Mesendoderm (in vitro differentiated cells): ENCODE results near the gene P3H2.
A peak's percentile ranks its signal among the peaks of the same experiment; 100 is the strongest.

Experiments used
- DNase-seq: peaks from one replicate; pipeline ENCODE4 v3.0.0; 2013
- H2AK5ac ChIP-seq: 2 replicates; pipeline ENCODE4 v1.6.1; 2013; ENCODE audit warnings: low read length, inconsistent platforms
- H2BK120ac ChIP-seq: 2 replicates; pipeline ENCODE4 v1.6.1; 2013; ENCODE audit warnings: low read depth, mild to moderate bottlenecking, low read length, moderate library complexity, mixed read lengths
- H2BK15ac ChIP-seq: replicated peaks from 2 replicates; pipeline ENCODE4 v1.6.1; 2013; ENCODE audit warnings: low read depth, mild to moderate bottlenecking, moderate library complexity
- H2BK5ac ChIP-seq: 2 replicates; pipeline ENCODE4 v1.6.1; 2013; ENCODE audit warnings: low read length, inconsistent platforms
- H3K18ac ChIP-seq: 2 replicates; pipeline ENCODE4 v1.6.1; 2013; ENCODE audit warnings: mild to moderate bottlenecking, low read length, mixed read lengths
- H3K23ac ChIP-seq: one replicate; pipeline ENCODE4 v1.6.1; 2013; ENCODE audit warnings: low read length
- H3K27ac ChIP-seq: 2 replicates; pipeline ENCODE4 v1.5.1; 2013; ENCODE audit warnings: low read depth, mild to moderate bottlenecking, inconsistent platforms, low read length, moderate library complexity
- H3K27me3 ChIP-seq: 2 replicates; pipeline ENCODE4 v1.6.1; 2013; ENCODE audit warnings: low read length, control low read depth, mild to moderate bottlenecking, inconsistent platforms; ENCODE audit not compliant: insufficient read depth, poor library complexity
- H3K36me3 ChIP-seq: 2 replicates; pipeline ENCODE4 v1.6.1; 2013; ENCODE audit warnings: low read length, inconsistent platforms; ENCODE audit not compliant: control insufficient read depth, insufficient read depth
- H3K4ac ChIP-seq: one replicate; pipeline ENCODE4 v1.6.1; 2013; ENCODE audit warnings: low read depth, mild to moderate bottlenecking, low read length, moderate library complexity
- H3K4me1 ChIP-seq: 2 replicates; pipeline ENCODE4 v1.6.1; 2013; ENCODE audit warnings: low read depth, low read length, inconsistent platforms; ENCODE audit not compliant: control insufficient read depth
- H3K4me2 ChIP-seq: 2 replicates; pipeline ENCODE4 v1.6.1; 2013; ENCODE audit warnings: low read length
- H3K4me3 ChIP-seq: 2 replicates; pipeline ENCODE4 v1.5.1; 2013; ENCODE audit warnings: mild to moderate bottlenecking, low read length
- H3K56ac ChIP-seq: one replicate; pipeline ENCODE4 v1.6.1; 2013; ENCODE audit warnings: low read length
- H3K79me1 ChIP-seq: 2 replicates; pipeline ENCODE4 v1.6.1; 2013; ENCODE audit warnings: low read length, inconsistent platforms
- H3K79me2 ChIP-seq: 2 replicates; pipeline ENCODE4 v1.6.1; 2013; ENCODE audit warnings: mild to moderate bottlenecking, low read length; ENCODE audit not compliant: control insufficient read depth, insufficient read depth
- H3K9ac ChIP-seq: 2 replicates; pipeline ENCODE4 v1.6.1; 2013; ENCODE audit warnings: low read length, inconsistent platforms
- H4K5ac ChIP-seq: one replicate; pipeline ENCODE4 v1.6.1; 2013; ENCODE audit warnings: low read length
- H4K8ac ChIP-seq: one replicate; pipeline ENCODE4 v1.6.1; 2013; ENCODE audit warnings: low read depth, mild to moderate bottlenecking, control low read depth, low read length, moderate library complexity
- WGBS: extraction: QIAGEN DNeasy Blood & Tissue Kit; methylation state at CpG from one replicate; pipeline ENCODE4 v1.1.7; 2013; ENCODE audit warnings: low lambda C conversion rate, missing lambda C conversion rate; ENCODE audit not compliant: insufficient coverage; ENCODE audit errors: extremely low coverage; 5-methylcytosine and 5-hydroxymethylcytosine counted together

The P3H2 gene

DNA sequence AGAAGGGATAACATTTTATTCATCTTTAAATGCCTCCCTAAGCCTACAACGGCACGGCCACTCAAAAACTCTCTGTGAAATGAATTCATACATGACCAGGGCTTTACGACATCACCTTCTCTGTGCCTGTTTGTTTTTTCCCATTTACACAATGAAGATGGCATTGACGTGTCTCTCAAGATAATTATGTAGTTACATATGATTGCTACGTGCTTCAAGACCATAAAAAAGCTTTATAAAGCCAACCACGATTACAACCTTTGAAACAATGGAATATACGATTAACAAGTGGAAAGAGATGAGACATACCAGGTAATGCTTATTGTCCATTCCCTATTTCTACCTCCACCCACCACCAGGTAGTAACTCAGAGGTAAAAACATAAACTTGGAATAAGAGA, 168.4 kb downstream of the P3H2 start:
- H4K5ac ChIP-seq = no peak overlapping the region
- no peak overlapping the region for H2BK15ac ChIP-seq
- no peak overlapping the region for H4K8ac ChIP-seq
- H3K4ac ChIP-seq = no peak overlapping the region
- H3K9ac ChIP-seq = no peak overlapping the region
- no peaks in the 10 kb centered on the region for H3K4me1 ChIP-seq
- H3K18ac ChIP-seq = no peak overlapping the region
- no peaks in the 10 kb centered on the region for H3K36me3 ChIP-seq
- H3K27me3 ChIP-seq = no peaks in the 10 kb centered on the region
- no peak overlapping the region for H3K23ac ChIP-seq
- no CpG with 5 or more reads among the region's 7 CpGs for WGBS
- no peak overlapping the region for H2AK5ac ChIP-seq
- no peak overlapping the region for H2BK5ac ChIP-seq
- no peak overlapping the region for H3K56ac ChIP-seq
- H3K4me2 ChIP-seq = no peak overlapping the region
- H3K79me2 ChIP-seq = no peaks in the 10 kb centered on the region
- no peak overlapping the region for H2BK120ac ChIP-seq
- DNase-seq = no peak
- H3K4me3 ChIP-seq = no peak overlapping the region
- H3K79me1 ChIP-seq = no peaks in the 10 kb centered on the region
- H3K27ac ChIP-seq = no peak overlapping the region

DNA sequence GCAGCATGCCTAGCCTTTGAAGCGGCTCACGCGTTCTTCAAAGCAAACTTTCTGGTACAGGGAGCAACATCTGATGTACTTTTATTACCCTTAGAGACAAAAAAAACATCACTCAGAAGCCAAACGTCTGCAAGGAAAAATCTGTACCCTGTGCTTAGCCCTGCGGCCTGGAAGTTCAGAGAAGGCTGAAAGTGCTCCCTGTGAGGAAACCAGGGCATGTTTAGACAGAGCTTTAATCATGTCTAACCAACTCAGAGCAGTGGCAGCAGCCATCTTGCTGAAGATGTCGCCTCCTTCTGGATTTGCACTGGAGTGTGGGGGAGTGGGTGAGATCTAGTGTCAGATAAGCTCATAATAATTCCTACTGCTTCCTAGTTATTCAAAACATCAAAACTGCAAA, 170.4 kb downstream of the P3H2 start:
- no peak overlapping the region for H3K4me2 ChIP-seq
- no peak for DNase-seq
- no peak overlapping the region for H3K4me3 ChIP-seq
- H3K4me1 ChIP-seq = no peaks in the 10 kb centered on the region
- H4K8ac ChIP-seq = no peak overlapping the region
- no peak overlapping the region for H2BK120ac ChIP-seq
- H3K4ac ChIP-seq = no peak overlapping the region
- no peaks in the 10 kb centered on the region for H3K79me1 ChIP-seq
- H2BK5ac ChIP-seq = no peak overlapping the region
- no peak overlapping the region for H3K27ac ChIP-seq
- H3K36me3 ChIP-seq = no peaks in the 10 kb centered on the region
- no peak overlapping the region for H4K5ac ChIP-seq
- H2BK15ac ChIP-seq = no peak overlapping the region
- no CpG with 5 or more reads among the region's 6 CpGs for WGBS
- no peak overlapping the region for H3K23ac ChIP-seq
- H2AK5ac ChIP-seq = no peak overlapping the region
- no peak overlapping the region for H3K56ac ChIP-seq
- no peak overlapping the region for H3K18ac ChIP-seq
- no peaks in the 10 kb centered on the region for H3K79me2 ChIP-seq
- H3K9ac ChIP-seq = no peak overlapping the region
- H3K27me3 ChIP-seq = no peaks in the 10 kb centered on the region

DNA sequence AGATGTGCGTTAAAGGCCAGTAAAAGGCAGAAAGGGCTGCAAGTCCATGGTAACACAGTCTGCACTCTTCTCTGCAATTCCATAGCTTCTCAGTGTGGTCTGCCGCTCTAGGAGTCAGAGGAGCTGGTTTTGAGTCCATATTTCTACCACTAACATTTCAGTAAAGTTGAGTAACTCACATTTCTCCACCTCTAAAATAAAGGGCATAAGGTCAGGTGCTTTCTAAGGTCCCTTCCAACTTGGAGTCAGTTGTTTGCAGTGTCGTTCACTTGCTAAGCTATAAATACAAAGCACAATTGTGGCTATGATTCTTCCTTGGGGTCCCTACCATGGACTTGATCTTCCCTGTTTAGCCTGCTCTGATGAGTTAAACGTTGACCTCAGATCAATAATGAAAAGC, 171.1 kb downstream of the P3H2 start:
- Histone ChIP-seq H3K79me1 (no peaks in the 10 kb centered on the region), H3K23ac (no peak overlapping the region), H2BK15ac (no peak overlapping the region), H3K4me1 (no peaks in the 10 kb centered on the region), H3K4ac (no peak overlapping the region), H3K4me2 (no peak overlapping the region), H2BK5ac (no peak overlapping the region), H4K8ac (no peak overlapping the region), H3K4me3 (no peak overlapping the region), H3K18ac (no peak overlapping the region), H4K5ac (no peak overlapping the region), H2BK120ac (no peak overlapping the region), H2AK5ac (no peak overlapping the region), H3K36me3 (no peaks in the 10 kb centered on the region), H3K27ac (no peak overlapping the region), H3K56ac (no peak overlapping the region), H3K79me2 (no peaks in the 10 kb centered on the region), H3K27me3 (no peaks in the 10 kb centered on the region), H3K9ac (no peak overlapping the region)
- no CpG with 5 or more reads among the region's 4 CpGs for WGBS
- DNase-seq = no peak

DNA sequence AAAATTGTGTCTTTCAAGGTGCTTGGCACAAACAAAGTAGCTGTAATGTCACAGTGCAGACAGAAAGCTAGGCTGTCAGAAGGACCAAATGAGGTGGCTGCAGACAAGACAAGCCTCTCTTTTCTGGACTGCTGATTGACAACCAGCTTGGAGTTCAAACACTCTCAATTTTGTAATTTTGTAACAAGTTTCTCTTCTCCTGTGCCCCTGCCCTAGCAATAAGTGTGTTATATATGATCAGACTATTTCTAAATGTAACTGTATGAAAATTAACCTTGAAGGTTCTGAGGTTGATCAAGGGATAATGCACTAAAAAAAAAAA, 172.0 kb downstream of the P3H2 start:
- DNase-seq = no peak
- H3K9ac ChIP-seq = no peak overlapping the region

DNA sequence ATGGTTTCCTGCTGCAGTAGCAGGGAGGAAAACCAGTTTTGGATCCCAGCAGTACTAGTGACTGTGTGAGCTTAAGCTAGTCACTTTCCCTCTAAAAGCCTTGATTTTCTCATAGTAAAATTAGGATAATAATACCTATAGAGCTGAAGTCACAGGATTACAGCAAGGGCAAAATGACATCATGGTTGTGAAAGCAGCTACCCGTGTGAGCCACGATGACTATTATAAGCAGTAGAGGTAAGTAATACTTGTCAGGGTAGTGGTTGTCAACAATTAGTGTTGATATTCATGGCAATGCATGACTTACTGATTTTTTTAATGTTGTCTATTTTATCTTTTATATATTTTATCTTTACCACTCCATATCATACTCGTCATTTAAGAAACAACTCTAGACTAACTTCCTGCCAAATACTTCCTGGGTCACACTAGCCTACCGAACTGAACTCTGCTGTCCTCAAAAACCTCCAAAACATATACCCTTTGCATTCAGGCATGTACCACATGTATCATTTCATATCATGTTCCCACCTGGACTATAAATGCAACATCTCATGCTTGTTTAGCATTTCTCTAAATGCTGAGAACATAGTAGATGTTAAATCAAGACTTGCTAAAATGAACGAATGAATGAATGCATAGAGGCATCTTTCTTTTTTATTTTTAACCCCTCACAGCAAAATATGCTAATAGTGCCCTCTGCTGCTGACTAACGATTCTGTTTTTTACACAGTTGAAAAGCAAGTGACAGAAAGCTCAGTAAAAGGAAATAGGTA, 172.6 kb downstream of the P3H2 start:
- Histone ChIP-seq H2BK15ac (no peak overlapping the region), H3K27ac (no peak overlapping the region), H3K4me2 (no peak overlapping the region), H2BK120ac (no peak overlapping the region), H3K23ac (no peak overlapping the region), H3K27me3 (no peaks in the 10 kb centered on the region), H3K4me1 (no peaks in the 10 kb centered on the region), H3K4ac (no peak overlapping the region), H3K36me3 (no peaks in the 10 kb centered on the region), H3K79me1 (no peaks in the 10 kb centered on the region), H3K9ac (no peak overlapping the region), H4K8ac (no peak overlapping the region), H3K56ac (no peak overlapping the region), H2BK5ac (no peak overlapping the region), H3K79me2 (no peaks in the 10 kb centered on the region), H4K5ac (no peak overlapping the region), H2AK5ac (no peak overlapping the region), H3K18ac (no peak overlapping the region), H3K4me3 (no peak overlapping the region)
- peak; percentile 50 for DNase-seq
- 100% methylated on average over 1 of the region's 6 CpGs for WGBS

More for the DNA sequence above, 172.0 kb downstream of the P3H2 start:
- Histone ChIP-seq H2BK15ac (no peak overlapping the region), H3K4me1 (no peaks in the 10 kb centered on the region), H3K36me3 (no peaks in the 10 kb centered on the region), H3K18ac (no peak overlapping the region), H3K4me3 (no peak overlapping the region), H2BK5ac (no peak overlapping the region), H3K4me2 (no peak overlapping the region), H2BK120ac (no peak overlapping the region), H3K79me1 (no peaks in the 10 kb centered on the region), H3K56ac (no peak overlapping the region), H3K23ac (no peak overlapping the region), H3K27ac (no peak overlapping the region), H3K79me2 (no peaks in the 10 kb centered on the region), H4K8ac (no peak overlapping the region), H3K27me3 (no peaks in the 10 kb centered on the region), H3K4ac (no peak overlapping the region), H2AK5ac (no peak overlapping the region), H4K5ac (no peak overlapping the region)

DNA sequence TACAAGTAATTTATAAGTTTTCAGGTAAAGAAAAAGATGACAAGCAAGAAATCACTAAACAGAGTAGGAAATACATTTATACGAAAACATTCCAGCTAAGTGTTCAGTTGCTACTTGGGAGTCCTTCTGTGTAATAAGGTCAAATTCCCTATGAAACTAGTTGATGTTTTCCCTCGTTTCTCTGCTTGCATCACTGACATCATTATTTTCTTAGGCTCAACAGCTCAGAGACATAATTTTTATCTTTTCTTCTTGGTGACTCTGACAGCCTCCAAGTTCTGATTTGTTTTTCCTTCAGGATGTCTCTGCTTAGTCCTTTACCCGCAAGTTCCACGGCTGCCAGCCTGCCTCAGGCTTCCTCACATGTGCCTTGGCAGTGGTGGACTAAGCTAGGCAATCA, 173.6 kb downstream of the P3H2 start:
- Histone ChIP-seq H2BK5ac (no peak overlapping the region), H2AK5ac (no peak overlapping the region), H3K56ac (no peak overlapping the region), H4K8ac (no peak overlapping the region), H3K27ac (no peak overlapping the region), H3K27me3 (no peaks in the 10 kb centered on the region), H3K79me2 (no peaks in the 10 kb centered on the region), H3K36me3 (no peaks in the 10 kb centered on the region), H2BK120ac (no peak overlapping the region), H3K9ac (no peak overlapping the region), H4K5ac (no peak overlapping the region), H3K79me1 (no peaks in the 10 kb centered on the region), H3K18ac (no peak overlapping the region), H3K4me3 (no peak overlapping the region), H3K23ac (no peak overlapping the region), H3K4me1 (no peaks in the 10 kb centered on the region), H3K4ac (no peak overlapping the region), H2BK15ac (no peak overlapping the region), H3K4me2 (no peak overlapping the region)
- WGBS = no CpG with 5 or more reads among the region's 4 CpGs
- no peak for DNase-seq
